Activated CD4-positive, CD25-positive, alpha-beta regulatory T cell treated with anti-CD3 and anti-CD28 coated beads, Interleukin-2, amount 50 U/mL, for 24 hours (primary cell): ENCODE data around the gene GRK4.
A peak's percentile ranks its signal among the peaks of the same experiment; 100 is the strongest.

ENCODE experiments used
- ATAC-seq, 2 donors: fragments of 150-1000 bp; cut with Tn5 transposase; one replicate each; pipeline ENCODE4 v1.10.0; 2021; ENCODE audit warnings: mild to moderate bottlenecking in 1 of 2, moderate library complexity in 1 of 2

Gene GRK4

GRCh38 chr4:3074846-3075651 is 111.7 kb downstream of the GRK4 start:
- peak; percentile 4 to 5 for ATAC-seq

- no peak for ATAC-seq
These were observed 112.2 kb downstream of the GRK4 start for GRCh38 chr4:3075652-3075981.

DNA sequence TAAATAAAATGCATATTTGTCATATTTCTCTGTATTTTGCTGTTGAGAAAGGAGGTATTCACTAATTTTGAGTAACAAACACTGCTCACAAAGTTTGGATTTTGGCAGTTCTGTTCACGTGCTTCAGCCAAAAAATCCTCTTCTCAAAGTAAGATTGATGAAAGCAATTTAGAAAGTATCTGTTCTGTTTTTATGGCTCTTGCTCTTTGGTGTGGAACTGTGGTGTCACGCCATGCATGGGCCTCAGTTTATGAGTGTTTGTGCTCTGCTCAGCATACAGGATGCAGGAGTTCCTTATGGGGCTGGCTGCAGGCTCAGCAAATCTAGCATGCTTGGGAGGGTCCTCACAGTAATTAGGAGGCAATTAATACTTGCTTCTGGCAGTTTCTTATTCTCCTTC is 114.4 kb downstream of the GRK4 start:
- no peak for ATAC-seq

- ATAC-seq: peak in 1 of 2 donors; percentile 18
These were observed 116.3 kb downstream of the GRK4 start for GRCh38 chr4:3079694-3080123.

- no peak for ATAC-seq
These were observed 119.6 kb downstream of the GRK4 start for GRCh38 chr4:3082925-3083515.

DNA sequence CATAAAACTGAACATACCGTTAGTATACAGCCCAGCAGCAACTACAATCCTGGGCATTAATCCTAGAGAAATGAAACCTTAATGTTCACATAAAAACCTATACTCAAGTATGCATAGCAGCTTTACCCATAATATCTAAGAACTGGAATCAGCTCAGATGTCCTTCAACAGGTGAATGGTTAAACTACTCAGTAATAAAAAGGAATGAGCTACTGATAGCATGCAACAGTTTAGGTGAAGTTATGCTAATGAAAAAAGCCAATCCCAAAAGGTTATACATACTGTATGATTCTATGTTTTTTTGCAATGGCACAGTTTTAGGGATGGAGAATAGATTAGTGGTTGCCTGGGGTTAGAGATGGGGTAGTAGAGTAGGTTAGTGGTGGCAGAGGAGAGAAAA is 120.4 kb downstream of the GRK4 start:
- no peak for ATAC-seq

DNA sequence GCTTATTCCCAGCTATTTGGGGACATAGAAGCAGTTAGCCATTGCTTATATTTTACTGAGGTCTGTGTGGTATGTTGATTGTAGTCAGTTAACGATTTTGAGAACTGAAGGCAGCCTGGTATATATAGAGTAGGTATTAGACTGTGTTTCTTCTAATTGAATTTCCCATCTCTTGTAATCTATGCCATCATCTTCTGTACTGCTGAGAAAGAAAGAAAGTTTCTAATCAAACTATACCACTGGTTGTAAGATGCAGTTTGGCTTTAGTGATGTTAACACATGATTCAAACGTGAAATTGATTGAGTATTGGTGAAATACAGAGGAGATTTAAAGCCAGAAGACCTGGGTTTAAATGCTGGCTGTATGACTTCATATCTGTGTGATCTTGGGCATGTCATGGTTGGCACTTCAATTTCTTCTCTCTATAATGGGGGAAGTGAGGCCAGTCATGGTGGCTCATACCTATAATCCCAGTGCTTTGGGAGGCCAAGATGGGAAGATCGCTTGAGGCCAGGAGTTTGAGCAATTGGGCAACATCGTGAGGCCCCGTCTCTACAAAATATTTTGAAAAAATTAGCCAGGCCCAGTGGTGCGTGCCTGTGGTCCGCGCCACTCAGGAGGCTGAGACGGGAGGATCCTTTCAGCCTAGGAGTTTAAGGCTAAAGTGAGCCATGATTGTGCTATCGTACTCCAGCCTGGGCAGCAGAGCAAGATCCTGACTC is 122.7 kb downstream of the GRK4 start:
- peak; percentile 23 to 27 for ATAC-seq

DNA sequence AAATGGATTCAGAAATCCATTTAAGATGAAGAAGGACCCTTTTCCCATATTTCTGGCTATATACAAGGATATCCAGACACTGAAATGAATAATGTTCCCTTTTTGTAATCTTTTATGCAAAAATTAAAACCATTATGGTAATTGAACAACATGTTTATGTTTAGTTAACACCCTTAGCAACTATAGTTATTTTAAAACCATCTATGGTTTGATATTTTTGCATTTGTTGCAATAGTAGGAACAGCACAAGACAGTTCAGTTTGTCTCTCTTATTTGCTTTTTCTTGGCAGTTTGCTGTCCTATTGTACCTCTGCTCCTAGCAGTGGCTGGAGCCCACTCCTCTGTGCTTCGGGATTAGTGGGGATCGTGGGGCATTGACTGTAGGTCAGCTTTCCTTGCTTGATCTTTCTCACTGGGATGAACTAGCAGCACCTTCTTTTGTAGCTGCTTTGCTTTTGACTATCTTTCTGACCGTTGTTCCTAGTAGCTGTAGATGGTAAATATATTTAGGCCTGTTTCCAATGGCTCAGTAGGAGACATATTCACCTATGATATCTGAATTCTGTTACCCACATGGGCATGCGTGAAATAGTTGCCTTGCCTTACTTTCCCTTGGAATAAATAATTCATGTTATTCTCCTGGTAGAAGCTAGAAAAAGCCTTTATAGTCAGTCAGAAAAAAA is 123.9 kb downstream of the GRK4 start:
- ATAC-seq: no peak
